ENCODE measurements around the gene BCAR3. TPM values are rescaled to one million over a fixed set of nuclear protein-coding genes. Genes with fewer than 3 reads are reported as not detected.

BCAR3 gene
- total and polyA plus RNA-seq, 2 of the 4 experiments (the other 2 are of a cell fraction) = 41.4 to 46.4 TPM

DNA sequence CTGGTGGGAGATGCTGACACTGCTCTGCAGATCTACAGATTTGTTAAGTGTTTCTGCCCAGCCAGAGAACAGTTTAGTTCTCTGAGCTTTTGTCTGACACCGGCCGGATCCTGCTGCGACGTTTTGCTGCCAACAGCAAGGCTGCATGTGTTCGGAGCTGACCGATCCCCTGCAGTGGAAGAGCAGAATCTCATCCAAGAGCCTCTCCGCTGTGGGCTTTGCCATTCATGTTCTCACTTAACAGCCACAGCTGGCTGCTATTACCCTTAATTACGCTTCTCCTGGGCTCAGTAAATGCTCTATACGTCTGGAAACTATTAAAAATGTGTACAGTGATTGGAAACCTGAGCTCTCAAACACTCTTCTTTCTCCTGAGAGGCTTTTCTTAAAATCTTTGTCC, 105.3 kb downstream of the BCAR3 start:
- Histone ChIP-seq H2BK20ac (ENCODE audit: low read depth, low read length) (no peak overlapping the region), H2AK5ac (ENCODE audit: low read depth, low read length) (no peak overlapping the region), H3K18ac (ENCODE audit: low read depth, low read length) (no peak overlapping the region), H2AFZ (replicated peaks; ENCODE audit: low read length, poor library complexity) (no peak overlapping the region), H2BK15ac (ENCODE audit: low read depth, low read length) (no peak overlapping the region), H3K27ac (ENCODE audit: insufficient read depth, low read length) (no peak overlapping the region), H3K56ac (ENCODE audit: extremely low read depth, insufficient read depth, low read length) (no peak overlapping the region), H3K9me3 (ENCODE audit: control insufficient read depth, insufficient read depth, low read length) (no peaks in the 10 kb centered on the region), H2AK9ac (replicated peaks; ENCODE audit: low read depth, low read length, poor library complexity) (no peak overlapping the region), H3K23ac (ENCODE audit: low read depth, low read length) (no peak overlapping the region), H4K91ac (ENCODE audit: insufficient read depth, low read depth, low read length) (no peak overlapping the region), H3K14ac (replicated peaks; ENCODE audit: low read depth, low read length) (no peak overlapping the region), H3K36me3 (ENCODE audit: control insufficient read depth, insufficient read depth, low read length) (peaks cover 49% of the 10 kb centered on the region), H4K20me1 (ENCODE audit: insufficient read depth, low read length) (peaks cover 44% of the 10 kb centered on the region), H3K9me1 (ENCODE audit: insufficient read depth, low read length) (peaks cover 19% of the 10 kb centered on the region), H4K8ac (ENCODE audit: low read depth in 2 of 2, low read length in 2 of 2) (no peak overlapping the region), H2BK5ac (ENCODE audit: low read depth, low read length, poor library complexity, severe bottlenecking) (no peak overlapping the region), H3K9ac (ENCODE audit: low read depth, low read length) (no peak overlapping the region), H4K5ac (ENCODE audit: low read depth, low read length) (no peak overlapping the region), H2BK120ac (ENCODE audit: low read depth, low read length) (no peak overlapping the region), H3K4me3 (ENCODE audit: insufficient read depth, low read depth, low read length) (no peak overlapping the region), H3K4ac (ENCODE audit: low read depth, low read length) (no peak overlapping the region), H3K4me1 (ENCODE audit: control insufficient read depth, insufficient read depth, low read length) (peaks cover 13% of the 10 kb centered on the region), H3K79me1 (ENCODE audit: low read depth in 1 of 2, low read length in 2 of 2) (peaks cover 50 to 80% of the 10 kb centered on the region in 2 experiments), H3K27me3 (ENCODE audit: control insufficient read depth, insufficient read depth, low read length) (no peaks in the 10 kb centered on the region), H3K4me2 (ENCODE audit: low read depth, low read length) (no peak overlapping the region)
- dilution Hi-C loops (cut with HindIII; ENCODE audit: low sequenced_read_pairs, unreplicated experiment) (no loop called here), in situ Hi-C loops (cut with MboI; ENCODE audit: low sequenced_read_pairs) (no loop called here), intact Hi-C loops (cut with micrococcal nuclease) (no loop called here)
- POLR2A ChIA-PET (ENCODE audit: unreplicated experiment) = interaction anchor here (0.5 kb wide), 1 partner anchor 85 kb away, joined by 14 read pairs; no protein-coding TSS in a partner anchor
- BruUV-seq (replicated peaks) = no TSS peak
- no peak for DNase-seq
- TF ChIP-seq RFX5 (IDR thresholded peaks at IDR 0.05; ENCODE audit: low read depth, low read length) = no peak
- TF ChIP-seq, protein P1, sequence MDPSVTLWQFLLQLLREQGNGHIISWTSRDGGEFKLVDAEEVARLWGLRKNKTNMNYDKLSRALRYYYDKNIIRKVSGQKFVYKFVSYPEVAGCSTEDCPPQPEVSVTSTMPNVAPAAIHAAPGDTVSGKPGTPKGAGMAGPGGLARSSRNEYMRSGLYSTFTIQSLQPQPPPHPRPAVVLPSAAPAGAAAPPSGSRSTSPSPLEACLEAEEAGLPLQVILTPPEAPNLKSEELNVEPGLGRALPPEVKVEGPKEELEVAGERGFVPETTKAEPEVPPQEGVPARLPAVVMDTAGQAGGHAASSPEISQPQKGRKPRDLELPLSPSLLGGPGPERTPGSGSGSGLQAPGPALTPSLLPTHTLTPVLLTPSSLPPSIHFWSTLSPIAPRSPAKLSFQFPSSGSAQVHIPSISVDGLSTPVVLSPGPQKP (IDR thresholded peaks at IDR 0.05; ENCODE audit: borderline replicate concordance, low read depth, low read length) = no peak
- TF ChIP-seq RCOR1 (IDR thresholded peaks at IDR 0.05; ENCODE audit: insufficient replicate concordance, low read length) = no peak
- TF ChIP-seq, protein P2, sequence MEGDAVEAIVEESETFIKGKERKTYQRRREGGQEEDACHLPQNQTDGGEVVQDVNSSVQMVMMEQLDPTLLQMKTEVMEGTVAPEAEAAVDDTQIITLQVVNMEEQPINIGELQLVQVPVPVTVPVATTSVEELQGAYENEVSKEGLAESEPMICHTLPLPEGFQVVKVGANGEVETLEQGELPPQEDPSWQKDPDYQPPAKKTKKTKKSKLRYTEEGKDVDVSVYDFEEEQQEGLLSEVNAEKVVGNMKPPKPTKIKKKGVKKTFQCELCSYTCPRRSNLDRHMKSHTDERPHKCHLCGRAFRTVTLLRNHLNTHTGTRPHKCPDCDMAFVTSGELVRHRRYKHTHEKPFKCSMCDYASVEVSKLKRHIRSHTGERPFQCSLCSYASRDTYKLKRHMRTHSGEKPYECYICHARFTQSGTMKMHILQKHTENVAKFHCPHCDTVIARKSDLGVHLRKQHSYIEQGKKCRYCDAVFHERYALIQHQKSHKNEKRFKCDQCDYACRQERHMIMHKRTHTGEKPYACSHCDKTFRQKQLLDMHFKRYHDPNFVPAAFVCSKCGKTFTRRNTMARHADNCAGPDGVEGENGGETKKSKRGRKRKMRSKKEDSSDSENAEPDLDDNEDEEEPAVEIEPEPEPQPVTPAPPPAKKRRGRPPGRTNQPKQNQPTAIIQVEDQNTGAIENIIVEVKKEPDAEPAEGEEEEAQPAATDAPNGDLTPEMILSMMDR (conservative IDR thresholded peaks at IDR 0.05; ENCODE audit: low read depth, low read length) = no peak
- TF ChIP-seq POLR2A (IDR thresholded peaks at IDR 0.05; ENCODE audit: low read depth, low read length) = no peak
- TF ChIP-seq NFE2L2 (IDR thresholded peaks at IDR 0.05; ENCODE audit: low read depth, low read length) = no peak
- no peak for TF ChIP-seq MAFK (IDR thresholded peaks at IDR 0.05; ENCODE audit: low read depth, low read length)
- CTCF ChIA-PET = interaction anchor here (1.1 kb wide), 1 partner anchor 12 kb away, joined by 4 read pairs; no protein-coding TSS in a partner anchor
- 49% methylated on average over 7 of the region's 9 CpGs; no CpG with 5 or more reads in 1 of the 2 experiments for WGBS, 2 experiments (ENCODE audit: extremely low coverage in 2 of 2, insufficient read length in 1 of 2)
- ATAC-seq (ENCODE audit: low read depth) = no peak

Measured in IMR-90 (cell line).